Esophagus squamous epithelium (tissue), 5 donors: ENCODE results near the gene SRMS. TPM values are rescaled to one million over a fixed set of nuclear protein-coding genes. Genes with fewer than 3 reads are reported as not detected.

Experiments
- DNase-seq: peaks from one replicate; lab custom pipeline; 2025; lab: John Stamatoyannopoulos, UW
- H3K27ac ChIP-seq, 4 donors: fragments of 200-600 bp; sonication (generic); one replicate each; pipeline ENCODE4 v1.5.1; 2016 to 2019; ENCODE audit warnings: mild to moderate bottlenecking in 1 of 4
- H3K27me3 ChIP-seq, 4 donors: fragments of 200-600 bp; sonication (generic); 1 replicate in 3 of 4; 2 replicates in 1 of 4; pipeline versions ENCODE4 v1.5.1 to v1.6.0; 2017 to 2021; ENCODE audit warnings: antibody characterized with exemption in 1 of 4
- H3K36me3 ChIP-seq, 3 donors: fragments of 200-600 bp; sonication (generic); one replicate each; pipeline ENCODE4 v1.5.1; 2016 to 2019
- H3K4me1 ChIP-seq, 3 donors: fragments of 200-600 bp; sonication (generic); one replicate each; pipeline ENCODE4 v1.5.1; 2017 to 2019
- H3K4me3 ChIP-seq, 4 donors: fragments of 200-600 bp; sonication (generic); 1 replicate in 3 of 4; 2 replicates in 1 of 4; pipeline ENCODE4 v1.5.1; 2016 to 2019; ENCODE audit warnings: mild to moderate bottlenecking in 2 of 4, moderate library complexity in 1 of 4
- H3K9me3 ChIP-seq, 3 donors: fragments of 200-600 bp; sonication (generic); one replicate each; pipeline ENCODE4 v1.5.1; 2016 to 2019
- POLR2A ChIP-seq, 4 donors: fragments of 450-650 bp; IDR thresholded peaks; one replicate each; pipeline ENCODE4 v1.6.1; 2017; ENCODE audit warnings: antibody characterized with exemption in 4 of 4, mild to moderate bottlenecking in 4 of 4, moderate library complexity in 3 of 4
- WGBS, 2 donors: methylation state at CpG; one replicate each; pipeline ENCODE4 v1.1.5; 2018; 5-methylcytosine and 5-hydroxymethylcytosine counted together
- intact Hi-C: fragments of 100-400 bp; cut with DNase I; formaldehyde crosslinking; loops from one replicate; pipeline ENCODE4 v1.15.0; 2022
- total RNA-seq, 4 donors: library from RNA; depleted of rRNA; stranded (reverse); fragments of >200 nt; gene quantifications; one replicate each; pipeline ENCODE4 v1.1.0, GENCODE V29; 2016
- TF ChIP-seq, protein P1 (sequence below), 6 experiments: fragments of 450-650 bp in 4 of 6; fragments of 200-600 bp in 2 of 6; sonication (generic) in 2 of 6; IDR thresholded peaks; one replicate each; pipeline ENCODE4 v1.5.1; 2016 to 2019; ENCODE audit warnings: antibody characterized with exemption in 6 of 6, mild to moderate bottlenecking in 4 of 6, moderate library complexity in 4 of 6
- donor health status: DM: yes; HTN: yes; CAD: no.

SRMS gene
- not detected for total RNA-seq

GRCh38 chr20:63547725-63548480 lies at the start of gene SRMS:
Gene SRMS (minus strand): TSS chr20:63547749. CDS start chr20:63547463, 286 bp downstream.
- TF ChIP-seq, protein P1, sequence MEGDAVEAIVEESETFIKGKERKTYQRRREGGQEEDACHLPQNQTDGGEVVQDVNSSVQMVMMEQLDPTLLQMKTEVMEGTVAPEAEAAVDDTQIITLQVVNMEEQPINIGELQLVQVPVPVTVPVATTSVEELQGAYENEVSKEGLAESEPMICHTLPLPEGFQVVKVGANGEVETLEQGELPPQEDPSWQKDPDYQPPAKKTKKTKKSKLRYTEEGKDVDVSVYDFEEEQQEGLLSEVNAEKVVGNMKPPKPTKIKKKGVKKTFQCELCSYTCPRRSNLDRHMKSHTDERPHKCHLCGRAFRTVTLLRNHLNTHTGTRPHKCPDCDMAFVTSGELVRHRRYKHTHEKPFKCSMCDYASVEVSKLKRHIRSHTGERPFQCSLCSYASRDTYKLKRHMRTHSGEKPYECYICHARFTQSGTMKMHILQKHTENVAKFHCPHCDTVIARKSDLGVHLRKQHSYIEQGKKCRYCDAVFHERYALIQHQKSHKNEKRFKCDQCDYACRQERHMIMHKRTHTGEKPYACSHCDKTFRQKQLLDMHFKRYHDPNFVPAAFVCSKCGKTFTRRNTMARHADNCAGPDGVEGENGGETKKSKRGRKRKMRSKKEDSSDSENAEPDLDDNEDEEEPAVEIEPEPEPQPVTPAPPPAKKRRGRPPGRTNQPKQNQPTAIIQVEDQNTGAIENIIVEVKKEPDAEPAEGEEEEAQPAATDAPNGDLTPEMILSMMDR (IDR thresholded peaks at IDR 0.05) = no peak
- no peak for TF ChIP-seq POLR2A (IDR thresholded peaks at IDR 0.05)
- intact Hi-C loops = no loop called here
- Histone ChIP-seq H3K27ac (no peak within 1 kb of the TSS), H3K4me3 (no peak within 1 kb of the TSS), H3K9me3 (no peaks in the 10 kb centered on the region), H3K27me3 (peaks cover 0 to 82% (median 0%) of the 10 kb centered on the region in 4 donors), H3K36me3 (no peaks in the 10 kb centered on the region), H3K4me1 (peaks cover 3 to 35% (median 7%) of the 10 kb centered on the region in 3 donors)
- WGBS, 2 donors = 20 to 73% methylated on average over 1 to 10 of the region's 35 CpGs
- DNase-seq = no peak

GRCh38 chr20:63596423-63596822 lies 48.9 kb upstream of the SRMS start:
- intact Hi-C loops = no loop called here
- no peak overlapping the region for H3K4me3 ChIP-seq
- no peak for DNase-seq
- no peaks in the 10 kb centered on the region for H3K9me3 ChIP-seq
- 83 to 100% methylated on average over 1 to 3 of the region's 6 CpGs for WGBS, 2 donors
- H3K27me3 ChIP-seq = no peaks in the 10 kb centered on the region
- TF ChIP-seq POLR2A (IDR thresholded peaks at IDR 0.05) = no peak
- TF ChIP-seq, protein P1 (IDR thresholded peaks at IDR 0.05) = no peak
- peaks cover 14 to 99% (median 24%) of the 10 kb centered on the region in 3 donors for H3K36me3 ChIP-seq
- H3K4me1 ChIP-seq = peaks cover 0 to 6% (median 0%) of the 10 kb centered on the region in 3 donors
- H3K27ac ChIP-seq = no peak overlapping the region

- Histone ChIP-seq H3K9me3 (no peaks in the 10 kb centered on the region), H3K27me3 (no peaks in the 10 kb centered on the region), H3K27ac (no peak overlapping the region), H3K36me3 (peaks cover 18 to 99% (median 26%) of the 10 kb centered on the region in 3 donors), H3K4me1 (peaks cover 0 to 6% (median 0%) of the 10 kb centered on the region in 3 donors), H3K4me3 (no peak overlapping the region)
- intact Hi-C loops = no loop called here
- TF ChIP-seq POLR2A (IDR thresholded peaks at IDR 0.05) = no peak
- TF ChIP-seq, protein P1 (IDR thresholded peaks at IDR 0.05) = no peak
- WGBS, 2 donors = 89 to 100% methylated on average over 2 to 16 of the region's 30 CpGs
- no peak for DNase-seq
These were observed 48.0 kb upstream of the SRMS start for GRCh38 chr20:63595416-63596127.

DNA sequence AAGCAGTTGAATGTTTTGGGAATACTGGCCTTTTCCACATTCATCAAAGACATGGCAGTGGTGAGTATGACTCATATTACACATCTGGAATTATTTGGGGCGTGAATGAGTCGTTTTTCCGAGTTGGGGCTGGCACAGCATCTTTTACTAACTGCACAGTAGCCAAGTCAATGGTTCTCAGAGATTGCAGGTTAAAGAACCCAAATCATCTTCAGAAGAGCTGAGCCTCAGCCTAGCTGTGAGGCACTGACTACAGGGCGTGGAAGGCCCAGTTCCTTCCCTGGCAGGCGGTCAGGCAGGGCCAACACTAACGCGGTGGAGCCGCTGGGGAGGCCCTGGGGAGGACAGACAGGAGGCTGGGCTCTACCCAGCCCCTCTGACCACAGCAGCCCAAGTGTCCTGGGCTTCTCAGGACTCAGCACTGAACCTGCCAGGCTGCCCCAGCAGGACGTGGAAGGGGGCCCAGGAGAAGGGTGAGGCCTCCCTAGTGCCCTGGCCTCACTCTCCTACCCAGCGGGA lies 46.6 kb upstream of the SRMS start:
- peak overlapping the region in 2 of 4 donors; percentile 5 to 65 for H3K27ac ChIP-seq
- H3K36me3 ChIP-seq = peaks cover 24 to 99% (median 28%) of the 10 kb centered on the region in 3 donors
- intact Hi-C loops = no loop called here

More for the DNA sequence above, 46.6 kb upstream of the SRMS start:
- Histone ChIP-seq H3K4me1 (peaks cover 0 to 6% (median 0%) of the 10 kb centered on the region in 3 donors), H3K9me3 (no peaks in the 10 kb centered on the region), H3K4me3 (no peak overlapping the region), H3K27me3 (no peaks in the 10 kb centered on the region)
- DNase-seq = no peak
- no peak for TF ChIP-seq POLR2A (IDR thresholded peaks at IDR 0.05)
- TF ChIP-seq, protein P1 (IDR thresholded peaks at IDR 0.05) = no peak
- WGBS, 2 donors = 13 to 54% methylated on average over 3 to 5 of the region's 10 CpGs
